ENCODE measurements around the gene CSTPP1.
"Not testable (repeated sequence)": the region's sequence is repeated elsewhere in the genome, so short reads cannot be mapped to it uniquely, and the experiment has no call there.

CSTPP1 gene

GRCh38 chr11:47078751-47079521, 142.4 kb downstream of the CSTPP1 start:
- DNase-seq (ENCODE audit: extremely low spot score): no peak
- CTCF ChIA-PET: no interaction called here
- POLR2A ChIA-PET: no interaction called here
- TF ChIP-seq CTCF (IDR thresholded peaks at IDR 0.05; ENCODE audit: control extremely low read depth, extremely low read depth, low read depth, missing control alignments): no peak

- POLR2A ChIA-PET; DNase-seq (ENCODE audit: extremely low spot score): not testable (repeated sequence)
- CTCF ChIA-PET: interaction anchor here (1.0 kb wide), 1 partner anchor 10 kb away, joined by 3 read pairs; no protein-coding TSS in a partner anchor
Observed at GRCh38 chr11:47080775-47081174, 144.2 kb downstream of the CSTPP1 start.

- POLR2A ChIA-PET: no interaction called here
- TF ChIP-seq CTCF (IDR thresholded peaks at IDR 0.05; ENCODE audit: control extremely low read depth, extremely low read depth, low read depth, missing control alignments): no peak
- CTCF ChIA-PET: no interaction called here
- DNase-seq (ENCODE audit: extremely low spot score): no peak
Observed at GRCh38 chr11:47083913-47084312, 147.4 kb downstream of the CSTPP1 start.

GRCh38 chr11:47087801-47088200, 151.2 kb downstream of the CSTPP1 start:
- POLR2A ChIA-PET: no interaction called here
- CTCF ChIA-PET: interaction anchor here (1.1 kb wide), 1 partner anchor 16 kb away, joined by 3 read pairs; no protein-coding TSS in a partner anchor
- TF ChIP-seq CTCF (IDR thresholded peaks at IDR 0.05; ENCODE audit: control extremely low read depth, extremely low read depth, low read depth, missing control alignments): no peak
- no peak for DNase-seq (ENCODE audit: extremely low spot score)

- ChIA-PET CTCF (interaction anchor here (1.0 to 1.7 kb wide), 5 partner anchors 12 to 187 kb away, joined by 3 to 5 read pairs (median 4); no protein-coding TSS in a partner anchor), POLR2A (no interaction called here)
Observed at GRCh38 chr11:47093541-47093940, 157.0 kb downstream of the CSTPP1 start.

GRCh38 chr11:47096871-47097270, 160.3 kb downstream of the CSTPP1 start:
- POLR2A ChIA-PET; DNase-seq (ENCODE audit: extremely low spot score); CTCF ChIA-PET: not testable (repeated sequence)

More at GRCh38 chr11:47093541-47093940, 157.0 kb downstream of the CSTPP1 start:
- DNase-seq (ENCODE audit: extremely low spot score): no peak
- TF ChIP-seq CTCF (IDR thresholded peaks at IDR 0.05; ENCODE audit: control extremely low read depth, extremely low read depth, low read depth, missing control alignments): no peak

- DNase-seq (ENCODE audit: extremely low spot score); POLR2A ChIA-PET: not testable (repeated sequence)
- CTCF ChIA-PET: interaction anchor here (1.0 kb wide), 1 partner anchor 30 kb away, joined by 3 read pairs; no protein-coding TSS in a partner anchor
Observed at GRCh38 chr11:47098223-47098622, 161.7 kb downstream of the CSTPP1 start.

GRCh38 chr11:47099214-47099917, 162.8 kb downstream of the CSTPP1 start:
- ChIA-PET CTCF (no interaction called here), POLR2A (no interaction called here)
- no peak for DNase-seq (ENCODE audit: extremely low spot score)
- TF ChIP-seq CTCF (IDR thresholded peaks at IDR 0.05; ENCODE audit: control extremely low read depth, extremely low read depth, low read depth, missing control alignments): no peak

All from GM10248 (cell line).